HG03039 (cell line): ENCODE results near the gene CD44.

Experiments
- ATAC-seq: cut with Tn5 transposase; IDR thresholded peaks from one replicate; pipeline ENCODE4 v1.9.1; 2021; ENCODE audit warnings: mild to moderate bottlenecking, moderate library complexity; ENCODE audit not compliant: unreplicated experiment

The CD44 gene

GRCh38 chr11:35250621-35251020, 111.7 kb downstream of the CD44 start:
- ATAC-seq: no peak

GRCh38 chr11:35253237-35253636, 114.3 kb downstream of the CD44 start:
- ATAC-seq: no peak

GRCh38 chr11:35255514-35255913, 116.5 kb downstream of the CD44 start:
- ATAC-seq: no peak

GRCh38 chr11:35256296-35256695, 117.3 kb downstream of the CD44 start:
- no peak for ATAC-seq

GRCh38 chr11:35257281-35257680, 118.3 kb downstream of the CD44 start:
- ATAC-seq: peak; percentile 99

- ATAC-seq: no peak
These were observed 120.6 kb downstream of the CD44 start for GRCh38 chr11:35259529-35259928.

GRCh38 chr11:35260342-35260985, 121.5 kb downstream of the CD44 start:
- ATAC-seq: no peak

GRCh38 chr11:35261197-35261596, 122.2 kb downstream of the CD44 start:
- ATAC-seq: no peak

GRCh38 chr11:35262056-35262455, 123.1 kb downstream of the CD44 start:
- no peak for ATAC-seq

- no peak for ATAC-seq
These were observed 123.8 kb downstream of the CD44 start for GRCh38 chr11:35262735-35263134.

- ATAC-seq: no peak
These were observed 126.9 kb downstream of the CD44 start for GRCh38 chr11:35265755-35266454.

GRCh38 chr11:35267504-35267903, 128.5 kb downstream of the CD44 start:
- no peak for ATAC-seq

- ATAC-seq: no peak
These were observed 131.4 kb downstream of the CD44 start for GRCh38 chr11:35270342-35270741.

GRCh38 chr11:35271031-35271430, 132.1 kb downstream of the CD44 start:
- ATAC-seq: no peak

- ATAC-seq: peak; percentile 79
These were observed 133.5 kb downstream of the CD44 start for GRCh38 chr11:35272391-35272902.

GRCh38 chr11:35274909-35275785, 136.2 kb downstream of the CD44 start:
- ATAC-seq: no peak

GRCh38 chr11:35275786-35276170, 136.8 kb downstream of the CD44 start:
- no peak for ATAC-seq

GRCh38 chr11:35276396-35277145, 137.6 kb downstream of the CD44 start:
- no peak for ATAC-seq

- no peak for ATAC-seq
These were observed 138.9 kb downstream of the CD44 start for GRCh38 chr11:35277827-35278226.

- no peak for ATAC-seq
These were observed 141.8 kb downstream of the CD44 start for GRCh38 chr11:35280727-35281126.

- ATAC-seq: no peak
These were observed 142.3 kb downstream of the CD44 start for GRCh38 chr11:35281169-35281688.
